IMR-90 (cell line): Measurements from ENCODE around the gene BCL11B. TPM values are rescaled to one million over a fixed set of nuclear protein-coding genes. Genes with fewer than 3 reads are reported as not detected.

Source experiments
- ATAC-seq: fragments of 200-7000 bp; cut with Tn5 transposase; 2 replicates; pipeline ENCODE4 v1.9.1; 2020; ENCODE audit warnings: low read depth, mild to moderate bottlenecking, moderate library complexity
- BruUV-seq: library from RNA; stranded (reverse); fragments of 400-500 nt; replicated peaks from 2 replicates; lab custom pipeline; 2021; lab: Mats Ljungman, UMichigan
- CTCF ChIA-PET: fragments of 300-600 bp; formaldehyde crosslinking; extraction: SDS; loops from one replicate; lab custom pipeline; 2021; ENCODE audit warnings: antibody characterized with exemption; lab: Yijun Ruan, JAX
- POLR2A ChIA-PET: fragments of 300-600 bp; sonication (Branson Sonifier 250); formaldehyde crosslinking; loops from one replicate; lab custom pipeline; 2022; ENCODE audit warnings: antibody characterized with exemption; ENCODE audit not compliant: unreplicated experiment; lab: Charles Lee
- DNase-seq: peaks from one replicate; pipeline ENCODE4 v3.0.0; 2013
- H2AFZ ChIP-seq: replicated peaks from 2 replicates; pipeline ENCODE3; 2013; ENCODE audit warnings: low read length, mild to moderate bottlenecking; ENCODE audit not compliant: poor library complexity
- H2AK5ac ChIP-seq: 2 replicates; pipeline ENCODE4 v1.6.1; 2013; ENCODE audit warnings: low read depth, low read length, inconsistent platforms
- H2AK9ac ChIP-seq: replicated peaks from 2 replicates; pipeline ENCODE3; 2013; ENCODE audit warnings: mild to moderate bottlenecking, low read depth, low read length, moderate library complexity; ENCODE audit not compliant: poor library complexity
- H2BK120ac ChIP-seq: 2 replicates; pipeline ENCODE4 v1.6.1; 2013; ENCODE audit warnings: low read depth, low read length, inconsistent platforms
- H2BK15ac ChIP-seq: 3 replicates; pipeline ENCODE4 v1.6.1; 2013; ENCODE audit warnings: low read depth, low read length, inconsistent platforms
- H2BK20ac ChIP-seq: 2 replicates; pipeline ENCODE4 v1.6.1; 2013; ENCODE audit warnings: low read depth, mild to moderate bottlenecking, inconsistent platforms, low read length, moderate library complexity
- H2BK5ac ChIP-seq: 2 replicates; pipeline ENCODE4 v1.6.1; 2013; ENCODE audit warnings: mild to moderate bottlenecking, low read depth, low read length, inconsistent platforms; ENCODE audit not compliant: poor library complexity, severe bottlenecking
- H3K14ac ChIP-seq: replicated peaks from 2 replicates; pipeline ENCODE4 v1.6.1; 2013; ENCODE audit warnings: low read depth, low read length, inconsistent platforms
- H3K18ac ChIP-seq: 2 replicates; pipeline ENCODE4 v1.6.1; 2013; ENCODE audit warnings: low read depth, low read length, control low read depth
- H3K23ac ChIP-seq: 2 replicates; pipeline ENCODE4 v1.6.1; 2013; ENCODE audit warnings: low read depth, low read length, inconsistent platforms
- H3K27ac ChIP-seq: 2 replicates; pipeline ENCODE4 v1.5.1; 2013; ENCODE audit warnings: mild to moderate bottlenecking, control low read depth, low read length; ENCODE audit not compliant: insufficient read depth
- H3K27me3 ChIP-seq: 2 replicates; pipeline ENCODE4 v1.6.1; 2013; ENCODE audit warnings: low read length; ENCODE audit not compliant: control insufficient read depth, insufficient read depth
- H3K36me3 ChIP-seq: 2 replicates; pipeline ENCODE4 v1.6.1; 2013; ENCODE audit warnings: low read length, mixed read lengths; ENCODE audit not compliant: control insufficient read depth, insufficient read depth
- H3K4ac ChIP-seq: 2 replicates; pipeline ENCODE4 v1.6.1; 2013; ENCODE audit warnings: low read depth, low read length, inconsistent platforms
- H3K4me1 ChIP-seq: 2 replicates; pipeline ENCODE4 v1.6.1; 2013; ENCODE audit warnings: low read length, mixed read lengths; ENCODE audit not compliant: control insufficient read depth, insufficient read depth
- H3K4me2 ChIP-seq: 2 replicates; pipeline ENCODE4 v1.6.1; 2013; ENCODE audit warnings: low read depth, mild to moderate bottlenecking, control low read depth, low read length, moderate library complexity
- H3K4me3 ChIP-seq: 2 replicates; pipeline ENCODE4 v1.5.1; 2013; ENCODE audit warnings: low read depth, mild to moderate bottlenecking, control low read depth, low read length, moderate library complexity; ENCODE audit not compliant: insufficient read depth
- H3K56ac ChIP-seq: 2 replicates; pipeline ENCODE4 v1.6.1; 2013; ENCODE audit warnings: low read length, inconsistent platforms; ENCODE audit not compliant: insufficient read depth; ENCODE audit errors: extremely low read depth
- H3K79me1 ChIP-seq, 2 experiments: 2 replicates each; pipeline ENCODE4 v1.6.1; 2013; ENCODE audit warnings: low read length in 2 of 2, inconsistent platforms in 1 of 2, low read depth in 1 of 2
- H3K9ac ChIP-seq: 2 replicates; pipeline ENCODE4 v1.6.1; 2013; ENCODE audit warnings: low read depth, low read length, control low read depth
- H3K9me1 ChIP-seq: 2 replicates; pipeline ENCODE4 v1.6.1; 2013; ENCODE audit warnings: low read length, inconsistent platforms; ENCODE audit not compliant: insufficient read depth
- H3K9me3 ChIP-seq: 2 replicates; pipeline ENCODE4 v1.6.1; 2013; ENCODE audit warnings: low read length; ENCODE audit not compliant: control insufficient read depth, insufficient read depth
- H4K20me1 ChIP-seq: 2 replicates; pipeline ENCODE4 v1.6.1; 2013; ENCODE audit warnings: low read length, inconsistent platforms; ENCODE audit not compliant: insufficient read depth
- H4K5ac ChIP-seq: 2 replicates; pipeline ENCODE4 v1.6.1; 2013; ENCODE audit warnings: mild to moderate bottlenecking, low read depth, low read length, control low read depth
- H4K8ac ChIP-seq, 2 experiments: 2 replicates each; pipeline ENCODE4 v1.6.1; 2013; ENCODE audit warnings: low read depth in 2 of 2, low read length in 2 of 2, control low read depth in 1 of 2, inconsistent platforms in 1 of 2
- H4K91ac ChIP-seq: 2 replicates; pipeline ENCODE4 v1.6.1; 2013; ENCODE audit warnings: low read depth, low read length, inconsistent platforms; ENCODE audit not compliant: insufficient read depth
- BHLHE40 ChIP-seq: fragments of 150-350 bp; IDR thresholded peaks from 2 replicates; pipeline ENCODE4 v1.6.1; 2016; ENCODE audit warnings: mild to moderate bottlenecking, low read depth, low read length
- FOS ChIP-seq: fragments of 150-350 bp; IDR thresholded peaks from 2 replicates; pipeline ENCODE4 v1.6.1; 2016; ENCODE audit warnings: low read depth, low read length
- MAFK ChIP-seq: IDR thresholded peaks from 2 replicates; pipeline ENCODE4 v1.6.1; 2012; ENCODE audit warnings: low read depth, low read length, improper control_type of control experiment
- MAZ ChIP-seq: IDR thresholded peaks from 2 replicates; pipeline ENCODE4 v1.6.1; 2012; ENCODE audit warnings: low read depth, mild to moderate bottlenecking, low read length, improper control_type of control experiment, moderate library complexity, borderline replicate concordance
- MXI1 ChIP-seq: IDR thresholded peaks from 2 replicates; pipeline ENCODE4 v1.6.1; 2012; ENCODE audit warnings: low read depth, mild to moderate bottlenecking, low read length, moderate library complexity, borderline replicate concordance
- NFE2L2 ChIP-seq: fragments of 150-350 bp; IDR thresholded peaks from 2 replicates; pipeline ENCODE4 v1.6.1; 2016; ENCODE audit warnings: low read depth, mild to moderate bottlenecking, low read length
- POLR2A ChIP-seq: IDR thresholded peaks from 2 replicates; pipeline ENCODE4 v1.6.1; 2012; ENCODE audit warnings: mild to moderate bottlenecking, low read depth, low read length
- RAD21 ChIP-seq: IDR thresholded peaks from 2 replicates; pipeline ENCODE4 v1.6.1; 2012; ENCODE audit warnings: low read length, improper control_type of control experiment
- RCOR1 ChIP-seq: IDR thresholded peaks from 2 replicates; pipeline ENCODE4 v1.6.1; 2012; ENCODE audit warnings: mild to moderate bottlenecking, low read length, improper control_type of control experiment; ENCODE audit not compliant: insufficient replicate concordance
- USF2 ChIP-seq: fragments of 150-350 bp; IDR thresholded peaks from 2 replicates; pipeline ENCODE4 v1.6.1; 2017; ENCODE audit warnings: mild to moderate bottlenecking, antibody characterized with exemption, low read length, low read depth
- WGBS, 2 experiments: methylation state at CpG; one replicate each; pipeline versions ENCODE4 v1.1.5 to v1.1.7; 2013; ENCODE audit warnings: missing lambda C conversion rate in 2 of 2; ENCODE audit not compliant: insufficient read length in 1 of 2; ENCODE audit errors: extremely low coverage in 2 of 2; 5-methylcytosine and 5-hydroxymethylcytosine counted together
- dilution Hi-C: fragments of 300-500 bp; cut with HindIII; formaldehyde crosslinking; loops from one replicate; pipeline ENCODE4 v1.14.3; 2018; ENCODE audit warnings: low sequenced_read_pairs; ENCODE audit not compliant: unreplicated experiment
- in situ Hi-C: fragments of 300-500 bp; cut with MboI; formaldehyde crosslinking; loops from 3 replicates; pipeline ENCODE4 v1.14.3; 2019; ENCODE audit warnings: low sequenced_read_pairs, inconsistent platforms, mixed read lengths
- intact Hi-C: fragments of 100-400 bp; cut with micrococcal nuclease; formaldehyde crosslinking; loops from 2 replicates; pipeline ENCODE4 v1.10.0; 2022
- polyA plus RNA-seq, 3 experiments: library from polyadenylated mRNA; depleted of rRNA; stranded (reverse); fragments of >200 nt; gene quantifications; 2 replicates each; pipeline ENCODE4 v1.2.3, GENCODE V29; 2012; ENCODE audit warnings: low replicate concordance in 1 of 3
- total RNA-seq: library from RNA; depleted of rRNA; stranded (reverse); fragments of >200 nt; gene quantifications from 2 replicates; pipeline ENCODE4 v1.2.3, GENCODE V29; 2012
- TF ChIP-seq, protein P1 (sequence below): fragments of 150-350 bp; IDR thresholded peaks from 2 replicates; pipeline ENCODE4 v1.6.1; 2016; ENCODE audit warnings: low read depth, mild to moderate bottlenecking, low read length, moderate library complexity, borderline replicate concordance
- TF ChIP-seq, protein P2 (sequence below): conservative IDR thresholded peaks from 2 replicates; pipeline ENCODE4 v1.5.1; 2012; ENCODE audit warnings: mild to moderate bottlenecking, low read depth, low read length, improper control_type of control experiment

The BCL11B gene
- total and polyA plus RNA-seq, 2 of the 4 experiments (the other 2 are of a cell fraction), result under 0.01 TPM; not detected in 1

DNA sequence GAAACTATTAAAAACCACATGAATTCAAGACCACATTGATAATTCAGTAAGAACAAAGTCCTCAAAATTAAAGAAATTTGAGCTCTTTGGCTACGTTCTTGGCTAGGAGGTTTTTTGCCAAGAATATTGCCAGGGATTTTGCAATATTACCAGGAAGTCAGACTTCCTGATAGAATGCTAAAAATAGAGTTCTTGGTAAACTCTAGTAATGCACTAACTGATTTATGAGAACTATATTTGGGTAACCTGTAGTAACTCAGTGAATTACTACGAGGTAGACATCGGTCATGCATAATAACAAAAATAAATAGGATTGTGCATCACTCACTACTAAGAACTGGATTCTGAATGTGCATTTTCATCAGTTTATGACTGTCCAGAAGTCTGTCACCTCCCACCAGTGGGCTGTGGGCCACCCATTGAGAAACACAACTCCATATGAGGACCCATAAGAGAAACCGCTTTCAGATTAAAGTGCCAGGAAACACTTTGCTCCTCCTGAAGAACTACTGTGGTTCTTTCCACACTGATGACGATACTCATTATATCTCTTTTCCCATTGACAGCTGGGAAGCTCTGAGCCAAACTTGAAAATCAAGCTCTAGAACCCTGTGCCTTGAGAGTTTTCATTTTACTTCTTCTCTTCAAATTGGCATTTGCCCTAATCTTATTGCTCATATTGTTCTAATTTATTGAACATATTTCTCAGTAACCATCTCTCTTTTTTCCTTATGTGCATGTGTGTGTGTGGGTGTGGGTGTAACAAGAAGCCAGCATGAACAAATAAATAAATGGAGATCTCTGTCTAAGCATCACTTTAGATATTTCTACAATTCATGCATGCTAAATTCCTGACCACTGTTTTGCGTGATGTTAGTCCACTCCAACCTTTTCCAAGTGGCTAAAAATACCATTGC lies 116.6 kb downstream of the BCL11B start:
- Histone ChIP-seq H3K4me3 (no peak overlapping the region), H3K9ac (no peak overlapping the region), H3K4me2 (no peak overlapping the region), H4K91ac (no peak overlapping the region), H2BK20ac (no peak overlapping the region), H2BK120ac (no peak overlapping the region), H3K23ac (no peak overlapping the region), H4K5ac (no peak overlapping the region), H3K4me1 (no peaks in the 10 kb centered on the region), H3K14ac (no peak overlapping the region), H4K20me1 (no peaks in the 10 kb centered on the region), H2BK5ac (no peak overlapping the region), H3K18ac (no peak overlapping the region), H3K36me3 (no peaks in the 10 kb centered on the region), H3K56ac (no peak overlapping the region), H2AK5ac (no peak overlapping the region), H4K8ac (no peak overlapping the region), H2BK15ac (no peak overlapping the region), H3K79me1 (no peaks in the 10 kb centered on the region), H3K27ac (no peak overlapping the region), H3K9me3 (peaks cover 28% of the 10 kb centered on the region), H2AK9ac (no peak overlapping the region), H3K27me3 (no peaks in the 10 kb centered on the region), H3K4ac (no peak overlapping the region), H2AFZ (no peak overlapping the region), H3K9me1 (no peaks in the 10 kb centered on the region)
- ATAC-seq (no peak), DNase-seq (no peak)
- no peak for TF ChIP-seq FOS
- no peak for TF ChIP-seq MAZ
- TF ChIP-seq NFE2L2, result no peak
- TF ChIP-seq, protein P1, sequence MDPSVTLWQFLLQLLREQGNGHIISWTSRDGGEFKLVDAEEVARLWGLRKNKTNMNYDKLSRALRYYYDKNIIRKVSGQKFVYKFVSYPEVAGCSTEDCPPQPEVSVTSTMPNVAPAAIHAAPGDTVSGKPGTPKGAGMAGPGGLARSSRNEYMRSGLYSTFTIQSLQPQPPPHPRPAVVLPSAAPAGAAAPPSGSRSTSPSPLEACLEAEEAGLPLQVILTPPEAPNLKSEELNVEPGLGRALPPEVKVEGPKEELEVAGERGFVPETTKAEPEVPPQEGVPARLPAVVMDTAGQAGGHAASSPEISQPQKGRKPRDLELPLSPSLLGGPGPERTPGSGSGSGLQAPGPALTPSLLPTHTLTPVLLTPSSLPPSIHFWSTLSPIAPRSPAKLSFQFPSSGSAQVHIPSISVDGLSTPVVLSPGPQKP, result no peak
- no peak for TF ChIP-seq BHLHE40
- TF ChIP-seq USF2, result no peak
- TF ChIP-seq, protein P2, sequence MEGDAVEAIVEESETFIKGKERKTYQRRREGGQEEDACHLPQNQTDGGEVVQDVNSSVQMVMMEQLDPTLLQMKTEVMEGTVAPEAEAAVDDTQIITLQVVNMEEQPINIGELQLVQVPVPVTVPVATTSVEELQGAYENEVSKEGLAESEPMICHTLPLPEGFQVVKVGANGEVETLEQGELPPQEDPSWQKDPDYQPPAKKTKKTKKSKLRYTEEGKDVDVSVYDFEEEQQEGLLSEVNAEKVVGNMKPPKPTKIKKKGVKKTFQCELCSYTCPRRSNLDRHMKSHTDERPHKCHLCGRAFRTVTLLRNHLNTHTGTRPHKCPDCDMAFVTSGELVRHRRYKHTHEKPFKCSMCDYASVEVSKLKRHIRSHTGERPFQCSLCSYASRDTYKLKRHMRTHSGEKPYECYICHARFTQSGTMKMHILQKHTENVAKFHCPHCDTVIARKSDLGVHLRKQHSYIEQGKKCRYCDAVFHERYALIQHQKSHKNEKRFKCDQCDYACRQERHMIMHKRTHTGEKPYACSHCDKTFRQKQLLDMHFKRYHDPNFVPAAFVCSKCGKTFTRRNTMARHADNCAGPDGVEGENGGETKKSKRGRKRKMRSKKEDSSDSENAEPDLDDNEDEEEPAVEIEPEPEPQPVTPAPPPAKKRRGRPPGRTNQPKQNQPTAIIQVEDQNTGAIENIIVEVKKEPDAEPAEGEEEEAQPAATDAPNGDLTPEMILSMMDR, result no peak
- no peak for TF ChIP-seq MAFK
- no peak for TF ChIP-seq MXI1
- TF ChIP-seq RCOR1, result no peak
- no peak for TF ChIP-seq RAD21
- no peak for TF ChIP-seq POLR2A
- in situ Hi-C loops (no loop called here), intact Hi-C loops (no loop called here), dilution Hi-C loops (no loop called here)
- 67% methylated on average over 1 of the region's 6 CpGs; no CpG with 5 or more reads in 1 of the 2 experiments for WGBS, 2 experiments
- no TSS peak for BruUV-seq
- CTCF ChIA-PET, result no interaction called here
- POLR2A ChIA-PET, result no interaction called here
